22Rv1 (cell line): ENCODE measurements around the gene VENTX.

Experiments used
- CTCF ChIP-seq: fragments of 450-650 bp; IDR thresholded peaks from 2 replicates; pipeline ENCODE4 v1.5.1; 2017; ENCODE audit warnings: mild to moderate bottlenecking
- ZFX ChIP-seq: fragments of 450-650 bp; IDR thresholded peaks from 2 replicates; pipeline ENCODE4 v1.6.1; 2017; ENCODE audit warnings: antibody characterized with exemption, borderline replicate concordance

- no peak for TF ChIP-seq CTCF
- TF ChIP-seq ZFX = no peak
Measured at GRCh38 chr10:133272964-133273420, 35.3 kb downstream of the VENTX start.
